HuH-7 (cell line): ENCODE results near the gene FANCB.

Experiments
- DNase-seq: peaks from one replicate; pipeline ENCODE4 v3.0.0; 2011; ENCODE audit warnings: low spot score

Gene FANCB

DNA sequence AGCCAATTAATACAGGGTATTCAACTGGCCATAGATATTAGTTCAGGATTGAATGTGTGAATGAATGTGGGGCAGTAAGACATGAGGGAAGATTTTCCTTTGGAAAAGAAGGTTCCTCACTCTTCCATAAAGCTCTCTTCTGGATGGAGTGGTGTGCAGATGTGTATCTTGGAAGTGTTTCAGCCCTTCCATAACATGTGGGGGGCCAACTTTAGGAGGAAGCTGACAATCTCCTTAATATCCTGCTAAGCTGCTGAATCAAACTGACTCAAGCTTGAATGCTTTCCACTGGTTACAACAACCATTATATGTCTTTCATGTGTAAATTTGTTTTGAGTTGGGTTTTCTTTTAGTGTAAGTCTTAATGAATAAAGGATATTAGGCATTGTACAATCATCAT, 40.3 kb downstream of the FANCB start:
- DNase-seq = no peak

- DNase-seq = no peak
Observed at GRCh38 chrX:14832151-14832550, 40.7 kb downstream of the FANCB start.

DNA sequence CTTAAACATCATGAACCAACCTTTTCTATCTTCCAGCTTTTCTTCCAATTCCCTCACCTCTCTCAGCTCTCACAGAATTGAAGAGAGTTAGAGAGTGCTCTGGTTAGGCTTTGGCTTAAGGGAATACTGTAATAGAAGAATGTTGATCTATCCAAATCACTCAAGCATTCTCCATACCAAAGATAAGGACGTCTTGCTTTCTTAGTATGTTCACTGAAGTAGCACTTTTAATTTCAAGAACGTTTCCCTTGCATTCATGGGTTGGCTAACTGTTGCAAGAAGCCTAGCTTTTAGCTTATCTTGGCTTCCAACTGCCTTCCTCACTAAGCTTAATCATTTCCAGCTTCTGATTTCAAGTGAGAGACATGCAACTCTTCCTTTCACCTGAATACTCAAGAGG, 43.2 kb downstream of the FANCB start:
- DNase-seq = no peak

GRCh38 chrX:14826319-14826718, 46.5 kb downstream of the FANCB start:
- no peak for DNase-seq

DNA sequence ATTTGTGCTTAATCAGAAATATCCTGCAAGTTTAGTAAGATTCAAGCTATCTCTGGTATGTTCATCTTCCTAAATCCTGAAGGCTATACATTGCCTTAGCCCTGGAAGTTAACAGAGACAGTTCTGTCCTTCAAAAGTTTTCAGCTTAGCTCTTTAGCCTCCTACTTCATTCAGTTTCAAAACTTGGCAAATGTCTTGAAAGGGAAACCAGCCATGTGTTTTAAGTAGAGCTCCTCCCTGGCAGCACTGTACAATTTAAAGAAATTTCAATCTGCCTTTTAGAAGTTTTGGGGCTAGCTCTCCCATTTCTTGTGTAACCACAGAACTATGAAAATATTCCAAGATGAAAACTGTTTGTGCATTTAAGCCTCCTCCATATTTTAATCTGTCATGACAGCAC, 47.0 kb downstream of the FANCB start:
- no peak for DNase-seq

DNA sequence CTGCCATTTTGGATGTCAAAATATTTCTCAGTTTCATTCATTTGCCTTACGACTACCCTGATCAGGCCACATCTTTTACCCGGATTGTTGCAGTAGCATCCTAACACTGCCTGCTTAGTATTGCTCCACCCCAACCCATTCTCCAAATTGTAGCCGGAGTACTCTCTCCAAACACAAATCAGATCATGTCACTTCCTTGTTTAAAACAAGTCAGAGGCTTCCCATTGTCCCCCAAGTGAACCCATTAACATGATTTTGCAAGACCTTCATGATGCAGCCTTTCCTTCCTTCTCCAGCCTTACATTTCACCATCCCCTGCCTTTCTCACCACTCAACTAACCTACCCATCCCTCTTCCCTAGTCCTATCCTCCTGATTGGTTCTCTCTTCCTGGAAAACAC, 53.1 kb downstream of the FANCB start:
- no peak for DNase-seq

GRCh38 chrX:14817571-14817970, 55.3 kb downstream of the FANCB start:
- DNase-seq = no peak

DNA sequence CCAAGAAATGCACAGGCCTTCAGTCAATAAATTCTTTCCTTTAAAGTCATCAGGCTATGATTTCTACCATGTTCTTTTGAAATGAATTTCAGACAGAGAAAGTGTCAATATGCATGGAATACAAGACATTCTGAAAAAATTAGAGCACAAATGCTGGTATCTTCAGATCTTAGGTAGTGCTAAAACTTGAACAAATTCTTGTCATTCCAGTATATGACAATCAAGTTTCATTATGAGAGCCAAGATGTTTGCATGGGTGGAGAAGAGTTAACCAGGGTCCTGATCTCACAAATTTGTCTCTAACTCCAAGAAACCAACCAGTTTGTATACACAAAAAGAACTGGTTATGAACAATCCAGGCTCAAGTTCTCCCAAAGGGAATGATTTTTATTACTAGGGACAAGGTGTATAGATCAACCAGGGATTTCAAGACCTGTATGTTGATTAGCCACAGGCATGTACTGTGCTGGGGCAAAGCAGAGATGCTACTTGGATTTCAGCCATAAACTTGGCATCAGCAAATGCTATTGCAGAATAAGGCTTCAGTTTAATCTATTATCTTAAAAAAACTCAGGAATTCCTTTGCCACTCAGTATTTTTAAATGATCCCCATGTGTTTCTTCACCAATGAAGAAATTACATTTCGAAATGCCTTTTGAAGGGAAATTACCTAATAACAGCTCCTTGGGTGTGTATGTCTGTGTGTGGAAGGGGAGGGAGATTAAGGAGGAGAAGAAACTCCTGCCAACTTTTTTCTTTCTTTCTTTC, 69.7 kb downstream of the FANCB start:
- DNase-seq = no peak

- DNase-seq = no peak
Observed at GRCh38 chrX:14801136-14801535, 71.7 kb downstream of the FANCB start.

DNA sequence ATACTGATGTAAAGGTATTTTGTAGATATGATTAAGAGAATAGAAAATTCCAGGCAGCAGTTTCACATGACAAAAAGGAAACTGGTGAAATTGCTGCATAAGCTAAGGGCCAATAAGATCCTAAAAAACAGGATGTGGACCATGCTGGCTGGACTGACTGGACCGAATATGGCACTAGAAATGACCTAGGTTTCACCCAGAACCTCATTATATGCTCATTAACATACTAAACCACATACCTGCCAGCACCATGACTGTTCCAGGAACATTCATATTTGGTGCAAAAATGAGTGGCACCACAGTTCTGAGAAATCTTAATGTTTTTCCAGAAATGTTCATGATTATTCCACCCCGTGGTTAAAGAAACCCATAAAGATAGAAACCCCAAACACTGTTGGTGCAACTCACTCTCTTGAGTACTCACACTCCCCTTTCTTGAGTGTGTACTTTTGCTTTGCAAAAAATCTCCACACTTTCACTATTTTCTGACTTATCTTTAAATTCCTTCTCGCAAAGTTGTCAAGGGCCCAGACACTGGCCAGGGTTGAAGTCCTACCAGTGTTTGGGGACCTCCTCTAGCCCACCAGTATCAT, 74.0 kb downstream of the FANCB start:
- DNase-seq = no peak
